Upper lobe of left lung (tissue), 4 donors: Measurements from ENCODE around the gene PRKACA.

ENCODE experiments used
- CTCF ChIP-seq, 6 experiments: fragments of 450-650 bp in 4 of 6; fragments of 200-600 bp in 2 of 6; sonication (generic) in 2 of 6; IDR thresholded peaks; one replicate each; pipeline ENCODE4 v1.5.1; 2016 to 2019; ENCODE audit warnings: antibody characterized with exemption in 6 of 6
- EP300 ChIP-seq, 4 donors: sonication (generic); formaldehyde crosslinking; IDR thresholded peaks; one replicate each; pipeline ENCODE4 v1.5.1; 2017; ENCODE audit warnings: antibody characterized with exemption in 4 of 4, control low read depth in 2 of 4
- POLR2A ChIP-seq, 4 donors: fragments of 450-650 bp; IDR thresholded peaks; one replicate each; pipeline ENCODE4 v1.5.1; 2016 to 2017; ENCODE audit warnings: antibody characterized with exemption in 4 of 4, mild to moderate bottlenecking in 2 of 4
- POLR2AphosphoS5 ChIP-seq, 2 donors: sonication (generic); formaldehyde crosslinking; IDR thresholded peaks; one replicate each; pipeline ENCODE4 v1.5.1; 2017; ENCODE audit warnings: antibody characterized with exemption in 2 of 2

GRCh38 chr19:14082675-14082960 lies 34.9 kb downstream of the PRKACA start:
- TF ChIP-seq POLR2A (IDR thresholded peaks at IDR 0.05) (no peak), CTCF (IDR thresholded peaks at IDR 0.05) (no peak), POLR2AphosphoS5 (IDR thresholded peaks at IDR 0.05) (no peak), EP300 (IDR thresholded peaks at IDR 0.05) (no peak)
